HTERT RPE-1 (cell line): ENCODE results near the gene CSTF2T.

Source experiments
- in situ Hi-C: fragments of 300-500 bp; cut with MboI; formaldehyde crosslinking; loops from 4 replicates; pipeline ENCODE4 v1.14.3; 2020; ENCODE audit warnings: low sequenced_read_pairs

CSTF2T gene, protein sequence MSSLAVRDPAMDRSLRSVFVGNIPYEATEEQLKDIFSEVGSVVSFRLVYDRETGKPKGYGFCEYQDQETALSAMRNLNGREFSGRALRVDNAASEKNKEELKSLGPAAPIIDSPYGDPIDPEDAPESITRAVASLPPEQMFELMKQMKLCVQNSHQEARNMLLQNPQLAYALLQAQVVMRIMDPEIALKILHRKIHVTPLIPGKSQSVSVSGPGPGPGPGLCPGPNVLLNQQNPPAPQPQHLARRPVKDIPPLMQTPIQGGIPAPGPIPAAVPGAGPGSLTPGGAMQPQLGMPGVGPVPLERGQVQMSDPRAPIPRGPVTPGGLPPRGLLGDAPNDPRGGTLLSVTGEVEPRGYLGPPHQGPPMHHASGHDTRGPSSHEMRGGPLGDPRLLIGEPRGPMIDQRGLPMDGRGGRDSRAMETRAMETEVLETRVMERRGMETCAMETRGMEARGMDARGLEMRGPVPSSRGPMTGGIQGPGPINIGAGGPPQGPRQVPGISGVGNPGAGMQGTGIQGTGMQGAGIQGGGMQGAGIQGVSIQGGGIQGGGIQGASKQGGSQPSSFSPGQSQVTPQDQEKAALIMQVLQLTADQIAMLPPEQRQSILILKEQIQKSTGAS

DNA sequence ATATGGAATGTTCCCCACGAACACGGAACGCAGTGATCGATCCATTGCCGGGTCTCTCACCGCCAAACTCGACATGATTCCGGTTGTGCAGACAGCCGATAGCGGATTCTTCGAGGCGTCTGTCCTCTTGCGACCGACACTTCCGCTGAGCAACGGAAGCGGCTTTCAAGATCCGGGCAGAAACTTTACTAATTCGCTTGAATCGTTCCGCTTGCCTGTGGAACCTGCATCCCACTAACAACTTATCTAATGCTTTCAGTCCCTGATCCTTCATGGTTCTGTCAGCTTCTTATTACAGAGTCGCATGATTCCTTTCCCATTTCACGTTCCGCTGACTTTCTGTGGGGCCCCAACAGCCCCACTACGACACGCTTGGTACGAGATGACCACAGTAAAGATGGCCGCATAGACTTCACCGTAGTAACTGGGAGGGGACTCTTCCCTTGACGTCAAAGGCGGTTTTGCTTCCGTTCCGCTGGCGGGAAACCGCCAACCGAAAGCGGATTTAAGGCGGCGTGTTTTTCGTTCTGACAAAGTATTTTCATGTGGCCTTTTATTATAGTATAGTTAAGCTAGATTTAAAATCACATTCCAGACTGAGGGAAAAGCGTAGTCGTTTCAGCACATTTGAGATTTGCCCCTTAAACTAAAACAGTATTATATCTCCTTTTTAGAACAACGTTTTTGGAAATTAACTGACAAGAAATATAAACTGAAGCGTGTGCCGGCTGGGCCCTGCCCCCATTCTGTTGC is at the start of gene CSTF2T:
Gene CSTF2T (minus strand): TSS at position 121 of the 753 bp plus-strand sequence. CDS start 46 bp downstream, at position 75.
- in situ Hi-C loops = no loop called here

DNA sequence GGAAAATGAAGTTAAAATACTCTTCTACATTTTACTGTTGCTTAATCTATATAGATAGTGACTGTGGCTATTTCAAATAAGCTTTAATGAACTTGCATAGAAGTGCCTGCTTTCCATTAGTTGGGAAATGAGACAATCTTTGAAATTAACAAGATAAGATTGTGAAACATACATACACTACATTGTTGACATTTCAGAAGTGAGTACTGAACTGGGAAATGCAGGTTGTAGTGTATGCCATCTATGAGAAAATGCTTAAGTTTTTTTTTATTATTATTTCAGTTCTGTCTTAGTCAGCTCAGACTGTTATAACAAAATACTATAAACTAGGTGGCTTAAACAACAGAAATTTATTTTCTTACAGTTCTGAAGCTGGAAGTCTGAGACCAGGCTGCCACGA is 49.6 kb upstream of the CSTF2T start:
- in situ Hi-C loops = no loop called here

DNA sequence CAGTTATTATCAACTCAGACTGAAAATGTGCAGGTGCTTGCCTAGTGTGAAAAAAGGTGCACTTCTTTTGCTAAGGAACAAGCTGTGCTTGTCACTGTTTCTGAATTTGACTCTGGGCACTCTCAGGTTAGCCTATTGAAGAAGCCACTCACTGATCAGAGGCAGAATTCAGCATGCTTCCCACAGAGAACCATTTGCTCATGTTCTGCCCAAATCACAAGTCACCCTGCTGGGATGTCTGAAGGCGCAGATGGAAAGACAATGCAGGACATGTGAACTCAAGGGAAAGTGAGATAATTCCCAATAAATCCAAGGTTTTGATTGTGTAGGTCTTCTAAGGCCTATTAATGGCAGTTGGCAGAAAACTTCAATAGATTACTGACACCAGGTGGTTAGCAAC is 47.8 kb upstream of the CSTF2T start:
- in situ Hi-C loops = no loop called here

DNA sequence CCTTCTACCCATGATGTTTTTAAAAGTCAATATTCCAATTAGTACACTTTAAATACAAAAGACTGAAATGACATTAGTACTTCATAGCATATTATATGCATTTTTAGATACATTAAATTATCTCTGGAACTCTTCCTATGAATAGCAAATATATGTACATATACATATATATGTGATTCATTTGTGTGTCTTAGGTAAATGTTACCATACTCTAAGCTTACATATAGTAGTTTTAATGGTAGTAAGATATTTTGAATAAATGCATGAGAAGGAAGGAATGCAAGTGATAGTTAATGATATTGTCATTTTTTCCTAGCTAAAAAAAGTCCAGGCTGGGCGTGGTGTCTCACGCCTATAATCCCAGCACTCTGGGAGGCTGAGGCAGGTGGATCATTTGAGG is 46.0 kb upstream of the CSTF2T start:
- in situ Hi-C loops = no loop called here

DNA sequence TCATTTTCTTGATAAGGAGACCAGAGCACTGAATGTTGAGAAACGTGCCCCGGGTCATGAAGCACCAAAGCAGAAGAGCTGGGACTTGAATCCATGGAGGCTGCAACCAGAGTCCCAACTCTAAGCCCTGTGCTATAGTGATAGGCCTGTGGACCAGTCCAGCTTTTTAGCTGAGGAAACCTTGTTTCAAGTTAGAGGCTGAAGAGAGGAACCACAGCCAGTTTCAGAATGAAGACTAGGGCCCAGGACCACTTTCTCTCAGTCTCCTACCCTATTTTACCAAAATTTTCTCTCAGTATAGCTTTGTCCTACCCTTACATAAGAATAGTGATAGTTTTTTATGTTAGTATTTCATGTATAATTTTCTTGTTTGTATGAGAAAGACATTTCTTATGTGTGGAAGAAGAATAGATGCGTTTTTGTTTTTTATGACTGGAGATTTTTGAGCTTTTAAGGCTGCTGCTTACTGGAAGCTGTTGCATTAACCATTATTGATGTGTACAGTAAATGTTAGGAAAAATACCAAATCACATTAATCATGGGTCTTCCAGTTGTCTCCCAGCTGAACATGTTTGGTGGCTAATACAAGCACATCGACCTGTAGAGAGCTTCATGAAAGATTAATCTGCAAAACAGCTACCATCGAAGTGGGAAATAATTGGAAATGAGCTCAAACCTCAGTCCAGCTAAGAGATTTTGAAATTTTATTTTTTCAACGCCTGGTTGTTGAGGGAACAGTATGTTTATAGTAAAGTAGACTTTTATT is 45.0 kb upstream of the CSTF2T start:
- in situ Hi-C loops = no loop called here

DNA sequence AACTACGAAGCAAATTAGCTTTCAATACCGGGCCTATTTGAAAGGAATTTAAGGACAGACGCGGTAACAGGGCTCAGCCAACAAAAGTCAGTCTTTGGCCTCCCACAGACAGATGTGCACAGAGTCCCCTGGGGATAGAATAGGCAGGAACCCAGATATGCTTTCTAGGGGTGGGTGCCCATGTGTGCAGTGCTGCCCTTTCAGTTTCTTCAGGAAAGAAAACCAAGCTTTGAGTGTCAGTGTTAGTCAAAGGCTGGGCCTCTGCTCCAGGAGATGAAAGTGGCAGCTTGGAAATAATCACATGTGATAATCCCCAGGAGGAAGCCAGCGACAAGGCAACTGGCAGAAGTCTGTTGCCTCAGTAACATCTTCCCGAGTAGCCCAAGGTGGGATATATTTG is 43.8 kb upstream of the CSTF2T start:
- in situ Hi-C loops = no loop called here

DNA sequence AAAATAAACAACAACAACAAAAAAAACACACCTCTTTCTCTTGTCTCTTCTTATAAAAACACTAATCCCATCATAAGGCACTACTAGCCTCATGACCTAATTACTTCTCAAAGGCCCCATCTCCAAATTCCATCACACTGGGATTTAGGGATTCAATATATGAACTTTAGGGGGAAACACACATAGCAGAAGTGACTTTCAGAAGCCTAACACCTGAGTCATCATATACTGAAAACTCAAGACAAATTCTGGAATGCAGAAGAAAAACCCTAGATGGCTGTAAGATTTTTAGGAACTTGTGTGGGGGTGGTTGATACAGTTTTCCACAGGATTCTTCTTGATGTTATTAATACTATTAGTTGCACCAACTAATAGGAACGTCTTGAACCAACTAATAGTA is 33.7 kb upstream of the CSTF2T start:
- in situ Hi-C loops = no loop called here

DNA sequence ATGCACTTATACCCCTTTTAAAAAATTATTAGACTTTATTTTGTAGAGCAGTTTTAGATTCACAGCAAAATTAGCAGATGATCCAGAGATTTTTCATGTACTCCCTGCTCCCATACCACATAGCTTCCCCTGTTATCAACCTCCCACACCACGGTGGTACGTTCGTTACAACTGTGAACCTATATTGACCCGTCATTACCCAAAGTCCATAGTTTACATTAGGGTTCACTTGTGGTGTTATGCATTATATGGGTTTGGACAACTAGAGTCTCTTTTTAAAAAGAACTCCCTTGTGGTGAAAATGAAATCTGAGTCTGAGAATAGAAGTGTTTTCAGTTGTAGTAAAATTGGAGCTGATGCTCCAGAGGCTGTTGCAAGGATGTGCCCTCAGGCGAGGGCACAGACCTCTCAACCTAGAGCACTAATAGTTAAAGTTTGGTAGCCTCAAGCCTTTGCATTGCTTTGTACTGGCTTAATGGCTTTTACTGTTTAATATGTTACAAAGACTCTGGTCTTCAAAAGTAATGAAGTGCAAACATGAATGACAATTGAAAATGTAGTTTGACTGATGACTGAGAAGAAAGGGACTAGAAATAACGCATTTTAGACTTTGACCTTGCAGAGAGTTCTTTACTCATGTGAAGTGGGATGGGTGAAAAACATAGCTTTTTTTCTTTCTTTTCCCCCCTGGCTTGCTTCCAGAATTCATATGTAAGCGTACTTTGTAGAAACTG is 30.6 kb upstream of the CSTF2T start:
- in situ Hi-C loops = no loop called here

DNA sequence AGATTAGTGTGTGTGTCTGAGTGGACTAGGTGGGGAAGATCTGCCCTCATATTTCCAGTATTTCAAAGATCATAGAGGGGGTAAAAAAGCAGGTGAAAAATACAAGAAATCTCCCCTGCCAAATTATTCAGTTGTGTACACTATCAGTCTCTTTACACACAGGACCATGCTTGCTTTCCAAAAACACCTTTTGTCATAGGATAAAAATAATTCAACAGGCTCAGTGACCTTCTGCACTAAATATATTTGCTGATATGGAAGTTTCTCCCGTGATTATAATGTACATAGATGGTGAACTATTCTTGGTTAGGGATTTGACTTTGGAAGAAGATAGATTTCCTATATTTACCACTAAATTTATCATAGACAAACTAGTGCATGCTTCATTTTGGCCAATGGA is 24.6 kb upstream of the CSTF2T start:
- in situ Hi-C loops = no loop called here

DNA sequence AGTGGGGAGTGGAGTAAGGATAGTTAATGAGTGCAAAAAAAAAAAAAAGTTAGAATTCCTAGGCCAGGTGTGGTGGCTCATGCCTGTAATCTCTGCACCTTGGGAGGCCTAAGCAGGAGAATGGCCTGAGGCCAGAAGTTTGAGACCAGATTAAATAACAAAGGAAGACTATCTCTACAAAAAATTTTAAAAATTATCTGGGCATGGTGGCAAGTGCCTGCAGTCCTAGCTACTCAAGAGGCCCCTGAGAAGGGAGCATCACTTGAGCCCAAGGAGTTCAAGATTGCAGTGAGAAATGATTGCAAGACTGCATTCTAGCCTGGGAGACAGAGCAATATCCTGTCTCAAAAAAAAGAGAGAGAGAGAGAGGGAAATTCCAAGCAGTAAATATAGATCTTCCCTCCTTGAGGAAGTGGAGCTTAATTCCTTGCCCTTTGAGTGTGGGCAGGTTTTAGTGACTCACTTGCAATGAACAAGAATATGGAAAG is 19.5 kb upstream of the CSTF2T start:
- in situ Hi-C loops = no loop called here

DNA sequence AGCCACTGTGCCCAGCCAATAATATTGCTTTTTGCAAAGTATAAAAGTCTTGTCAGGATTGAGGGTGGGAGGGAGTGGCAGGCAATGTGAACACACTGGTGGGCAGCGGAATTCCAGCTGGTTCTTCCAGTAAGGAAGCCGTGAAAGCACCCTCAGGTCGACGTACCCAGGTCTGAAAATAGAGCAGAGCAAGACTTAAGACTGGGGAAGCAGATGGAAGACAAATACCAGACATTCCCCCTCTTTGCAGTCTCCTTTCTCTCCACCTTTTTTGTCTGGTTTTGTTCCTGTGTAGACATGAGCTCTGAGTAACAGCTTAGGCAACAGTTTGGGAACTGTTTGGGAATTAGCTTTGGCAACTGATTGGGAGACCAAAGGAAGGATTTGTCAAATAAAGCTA is 17.6 kb upstream of the CSTF2T start:
- in situ Hi-C loops = no loop called here

DNA sequence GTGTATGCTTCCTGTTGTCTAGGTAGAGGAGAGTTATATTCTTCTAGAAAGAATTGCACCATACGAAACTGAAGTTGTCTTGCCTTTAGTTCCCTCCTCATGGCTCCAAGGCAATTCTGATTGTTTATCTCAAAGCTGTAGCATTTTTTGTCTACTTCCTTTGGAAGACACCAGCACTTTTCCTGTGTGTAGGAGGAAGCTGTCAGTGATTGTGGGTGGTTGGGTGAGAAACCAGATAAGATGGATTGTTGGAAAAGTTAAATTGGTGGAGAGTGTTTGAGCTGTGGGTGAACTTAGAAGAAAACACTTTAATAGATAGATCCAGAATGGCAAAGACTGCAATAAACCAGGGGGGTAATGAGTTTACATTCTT is 12.1 kb upstream of the CSTF2T start:
- in situ Hi-C loops = no loop called here

DNA sequence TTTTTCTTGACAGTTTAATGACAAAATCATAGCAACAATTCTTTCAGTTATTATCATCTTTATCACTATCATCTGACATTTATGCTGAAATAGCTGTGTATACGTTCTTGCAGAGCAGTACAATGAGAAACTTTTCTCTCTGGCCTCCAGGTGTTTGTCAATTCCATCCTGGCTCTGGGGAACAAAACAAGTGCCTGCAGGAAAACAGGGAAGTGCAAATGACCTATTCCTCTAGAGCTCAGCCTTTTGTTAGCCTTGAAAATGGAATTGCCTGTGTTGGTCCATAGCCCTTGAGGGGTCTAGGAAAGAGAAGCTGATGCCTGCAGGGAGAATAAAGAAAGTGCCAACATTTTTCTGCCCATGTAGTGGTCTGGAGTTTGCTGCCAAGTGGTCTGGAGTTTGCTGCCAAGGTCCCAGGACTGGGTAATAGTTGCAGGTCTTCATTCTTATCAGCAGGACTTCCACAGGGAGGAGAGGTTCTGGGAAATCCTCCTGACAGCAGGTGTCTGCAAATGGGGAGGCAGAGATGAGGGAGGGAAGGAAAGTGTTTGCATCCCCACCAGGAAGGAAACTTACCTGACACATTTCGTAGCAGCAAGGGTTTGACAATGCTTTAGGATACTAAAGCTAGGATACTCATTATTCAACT is 10.1 kb upstream of the CSTF2T start:
- in situ Hi-C loops = no loop called here

DNA sequence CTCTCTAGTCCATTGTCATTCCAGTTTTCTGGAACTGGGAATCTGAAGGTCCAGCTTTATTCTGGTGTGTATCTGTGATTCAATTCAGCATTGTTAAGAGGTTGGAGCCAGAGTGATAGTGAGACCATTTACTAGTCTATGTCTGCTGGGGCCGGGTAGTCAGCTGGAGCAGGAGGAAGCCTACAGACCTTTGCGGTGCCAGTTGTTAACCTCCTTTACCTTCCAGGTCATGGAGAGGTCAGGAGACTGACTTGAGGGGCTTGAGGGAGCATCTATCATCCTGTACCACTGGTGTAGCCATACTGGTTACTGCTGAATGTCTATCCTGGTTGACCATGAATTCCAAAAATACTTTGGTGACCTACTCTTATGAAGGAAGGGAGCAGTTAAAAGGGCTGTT is 9.2 kb upstream of the CSTF2T start:
- in situ Hi-C loops = no loop called here

DNA sequence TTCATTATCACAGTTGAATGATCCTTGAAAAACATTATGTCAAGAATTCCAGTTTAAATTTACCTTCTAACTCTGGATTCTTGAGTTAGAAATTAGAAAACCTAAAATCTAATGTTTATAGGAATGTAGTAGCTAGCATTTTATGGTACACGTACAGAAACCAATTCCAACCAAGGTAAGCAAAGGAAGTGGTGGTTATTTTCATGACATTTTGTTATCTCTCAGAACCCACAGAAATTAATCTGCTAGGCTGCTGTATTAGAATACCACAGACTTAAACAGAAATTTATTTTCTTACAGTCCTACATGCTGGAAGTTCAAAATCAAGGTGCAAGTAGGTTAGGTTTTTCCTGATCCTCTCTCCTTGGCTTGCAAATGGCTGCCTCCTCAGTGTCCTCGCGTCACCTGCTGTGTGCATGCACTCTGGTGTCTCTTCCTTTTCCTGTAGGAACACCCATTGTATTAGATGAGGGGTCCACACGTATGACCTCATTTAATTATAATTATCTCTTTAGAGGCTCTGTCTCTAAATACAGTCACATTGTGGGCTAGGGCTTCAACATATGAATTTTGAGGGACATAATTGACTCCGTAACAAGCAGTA is 8.5 kb upstream of the CSTF2T start:
- in situ Hi-C loops = no loop called here

DNA sequence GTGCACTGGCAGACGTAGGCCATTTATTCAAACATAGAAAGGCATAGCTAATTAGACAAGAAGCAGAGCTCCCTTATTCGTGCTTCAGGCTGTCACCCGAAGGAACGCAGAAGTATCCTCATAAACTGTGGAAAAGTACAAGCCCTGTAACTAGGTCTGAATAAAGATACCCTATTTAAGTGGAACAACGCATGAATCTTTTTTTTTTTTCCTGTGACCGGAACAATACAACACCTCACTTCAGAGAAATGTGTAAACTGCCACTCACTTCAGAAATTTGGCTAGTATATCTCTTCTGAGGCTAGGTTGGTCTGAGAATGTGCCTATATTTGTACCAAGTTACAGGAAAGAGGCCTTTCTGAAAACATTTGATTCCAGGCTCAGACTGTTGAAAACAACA is 8.0 kb upstream of the CSTF2T start:
- in situ Hi-C loops = no loop called here

DNA sequence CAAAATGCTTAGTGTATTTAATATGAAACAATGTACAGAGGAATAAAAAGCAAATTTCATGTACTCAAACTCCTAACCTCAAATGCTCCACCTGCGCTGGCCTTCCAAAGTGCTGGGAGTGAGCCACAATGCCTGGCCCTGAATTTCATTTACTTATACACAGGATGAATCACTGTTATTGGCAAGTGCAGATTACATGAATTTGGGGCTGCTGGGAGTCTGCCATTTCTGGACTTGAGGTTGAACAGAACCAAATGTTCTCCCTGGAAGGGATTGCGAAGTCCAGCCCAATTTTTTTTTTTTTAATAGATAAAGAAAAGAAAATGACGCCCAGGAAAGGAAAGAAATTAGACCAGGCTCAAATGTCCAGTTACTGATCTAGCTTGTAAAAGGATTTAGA is 6.8 kb upstream of the CSTF2T start:
- in situ Hi-C loops = no loop called here

DNA sequence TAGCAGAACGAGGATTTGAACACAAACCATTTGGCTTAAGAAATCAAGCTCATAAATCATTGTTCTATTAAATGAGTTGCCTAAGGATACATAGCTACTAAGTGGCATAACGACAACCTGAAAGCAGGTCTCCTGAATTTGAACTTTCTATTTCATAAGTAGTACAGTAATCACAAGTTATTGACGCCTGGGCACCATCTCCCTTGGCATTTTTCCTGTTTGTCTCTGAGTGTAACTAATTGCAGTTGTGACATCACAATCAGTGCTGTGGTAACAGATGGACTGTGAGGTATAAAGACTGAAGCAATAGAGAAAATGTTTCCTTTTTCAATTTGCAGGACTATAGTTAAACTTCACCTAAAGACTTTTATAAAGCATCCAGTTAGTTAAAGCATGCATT is 6.4 kb upstream of the CSTF2T start:
- in situ Hi-C loops = no loop called here

DNA sequence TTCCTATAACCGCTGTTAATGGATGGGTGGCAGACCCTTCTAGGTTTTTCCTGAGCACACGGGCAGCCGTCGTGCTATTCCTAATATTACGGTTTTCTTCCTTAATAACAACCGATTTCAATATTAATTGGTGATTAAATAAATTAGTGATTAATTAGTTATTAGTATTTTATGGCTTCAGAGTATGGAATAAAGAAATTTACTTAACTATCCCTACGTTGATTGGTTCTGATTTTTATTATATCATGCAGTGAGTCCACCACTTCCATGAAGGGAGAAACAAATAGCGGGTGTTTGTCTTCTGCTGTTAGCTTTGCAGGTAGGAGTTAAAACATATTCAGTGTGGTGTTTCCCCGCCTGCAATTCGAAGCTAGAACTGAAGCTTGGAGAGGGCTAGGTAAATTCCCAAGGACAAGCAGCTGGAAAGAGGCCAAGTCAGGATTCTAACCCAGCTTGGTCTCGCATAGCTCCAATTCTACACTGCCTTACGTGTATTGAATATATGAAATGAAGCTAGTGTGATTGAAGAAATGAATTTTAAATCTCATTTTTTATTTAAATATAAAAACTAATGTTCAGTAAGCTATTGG is 928 bp upstream of the CSTF2T start:
- in situ Hi-C loops = no loop called here
